Kidney glomerular epithelial cell (primary cell): ENCODE measurements around the gene ACACB.

Experiments used
- DNase-seq: peaks from one replicate; lab custom pipeline; 2025; lab: John Stamatoyannopoulos, UW

The ACACB gene

DNA sequence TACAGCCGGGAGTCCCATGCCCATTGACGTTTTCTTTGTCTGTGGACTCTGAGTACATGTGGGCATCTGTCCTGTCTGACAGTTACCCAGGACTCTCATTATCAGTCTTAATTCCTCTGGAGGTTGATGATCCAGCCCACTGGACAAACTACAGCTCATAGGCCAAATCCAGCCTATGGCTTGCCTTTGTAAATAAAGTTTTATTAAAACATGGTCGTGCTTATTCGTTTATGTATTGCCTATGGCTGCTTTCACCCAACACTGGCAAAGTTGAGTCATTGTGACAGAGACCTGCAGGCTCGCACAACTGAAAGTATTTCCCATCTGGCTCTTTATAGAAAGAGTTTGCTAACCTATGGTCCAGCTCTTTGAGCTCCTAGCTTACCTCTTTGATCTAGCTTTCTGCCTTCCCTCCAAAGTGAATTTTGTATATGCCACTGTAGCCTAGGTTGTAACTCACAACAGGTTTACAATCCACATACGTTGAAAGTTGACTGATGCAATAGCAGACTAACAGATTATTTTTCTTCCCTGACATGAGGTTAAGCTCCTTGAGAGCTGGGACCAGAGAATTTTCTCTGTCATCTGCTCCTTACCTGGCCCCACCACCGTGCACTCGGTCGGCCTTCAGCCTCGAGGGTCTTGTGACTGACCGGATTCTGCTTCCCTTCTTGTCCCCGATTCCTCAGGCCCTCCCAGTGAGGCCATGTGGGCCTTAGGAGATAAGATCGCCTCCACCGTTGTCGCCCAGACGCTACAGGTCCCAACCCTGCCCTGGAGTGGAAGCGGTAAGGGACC is 57.3 kb downstream of the ACACB start:
- no peak for DNase-seq

DNA sequence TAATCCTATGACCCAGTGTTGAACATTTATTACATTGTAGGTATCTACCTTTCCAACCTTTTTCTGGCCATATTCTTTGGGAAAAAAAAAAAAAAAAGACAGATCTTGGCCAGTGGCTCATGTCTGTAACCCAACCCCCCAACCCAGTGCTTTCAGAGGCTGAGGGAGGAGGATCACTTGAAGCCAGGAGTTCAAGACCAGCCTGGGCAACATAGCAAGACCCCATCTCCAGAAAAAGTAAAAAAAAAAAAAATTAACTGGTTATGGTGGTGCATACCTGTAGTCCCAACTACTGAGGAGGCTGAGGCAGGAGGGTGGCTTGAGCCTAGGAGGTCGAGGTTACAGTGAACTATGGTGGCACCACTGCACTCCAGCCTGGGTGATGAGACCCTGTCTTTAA is 58.1 kb downstream of the ACACB start:
- DNase-seq, result no peak

DNA sequence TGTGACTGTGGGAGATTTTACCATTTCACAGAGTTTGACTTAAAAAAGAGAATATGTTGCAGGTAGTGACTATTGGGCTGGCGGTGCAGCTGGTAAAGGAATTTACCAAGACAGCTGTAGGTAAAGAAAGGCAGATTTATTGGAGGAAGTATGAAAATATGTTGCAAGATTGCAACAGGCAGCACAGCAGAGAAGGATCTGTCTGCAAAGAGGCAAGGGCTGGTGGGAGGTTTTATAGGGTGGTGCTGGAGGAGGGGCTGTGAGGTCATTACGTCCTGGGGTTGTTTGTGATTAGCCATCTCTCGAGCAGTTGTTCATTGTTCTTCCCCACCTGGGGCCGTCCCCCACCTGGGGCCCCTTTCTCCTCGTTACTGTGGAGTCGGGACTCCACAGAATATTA is 62.1 kb downstream of the ACACB start:
- no peak for DNase-seq

DNA sequence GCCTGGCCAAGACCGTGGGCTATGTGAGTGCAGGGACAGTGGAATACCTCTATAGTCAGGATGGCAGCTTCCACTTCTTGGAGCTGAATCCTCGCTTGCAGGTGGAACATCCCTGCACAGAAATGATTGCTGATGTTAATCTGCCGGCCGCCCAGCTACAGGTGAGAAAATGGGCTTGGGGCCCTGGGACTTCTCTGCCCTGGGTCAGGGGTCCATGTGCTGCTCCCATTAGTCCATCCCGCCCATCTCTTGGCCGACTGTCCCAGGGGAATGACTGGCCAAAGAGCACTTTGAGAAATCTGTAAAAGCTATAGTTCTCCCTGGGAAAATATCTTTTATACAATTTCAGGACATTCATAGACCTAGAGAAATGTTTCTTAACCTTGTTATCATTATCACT is 63.5 kb downstream of the ACACB start:
- no peak for DNase-seq

DNA sequence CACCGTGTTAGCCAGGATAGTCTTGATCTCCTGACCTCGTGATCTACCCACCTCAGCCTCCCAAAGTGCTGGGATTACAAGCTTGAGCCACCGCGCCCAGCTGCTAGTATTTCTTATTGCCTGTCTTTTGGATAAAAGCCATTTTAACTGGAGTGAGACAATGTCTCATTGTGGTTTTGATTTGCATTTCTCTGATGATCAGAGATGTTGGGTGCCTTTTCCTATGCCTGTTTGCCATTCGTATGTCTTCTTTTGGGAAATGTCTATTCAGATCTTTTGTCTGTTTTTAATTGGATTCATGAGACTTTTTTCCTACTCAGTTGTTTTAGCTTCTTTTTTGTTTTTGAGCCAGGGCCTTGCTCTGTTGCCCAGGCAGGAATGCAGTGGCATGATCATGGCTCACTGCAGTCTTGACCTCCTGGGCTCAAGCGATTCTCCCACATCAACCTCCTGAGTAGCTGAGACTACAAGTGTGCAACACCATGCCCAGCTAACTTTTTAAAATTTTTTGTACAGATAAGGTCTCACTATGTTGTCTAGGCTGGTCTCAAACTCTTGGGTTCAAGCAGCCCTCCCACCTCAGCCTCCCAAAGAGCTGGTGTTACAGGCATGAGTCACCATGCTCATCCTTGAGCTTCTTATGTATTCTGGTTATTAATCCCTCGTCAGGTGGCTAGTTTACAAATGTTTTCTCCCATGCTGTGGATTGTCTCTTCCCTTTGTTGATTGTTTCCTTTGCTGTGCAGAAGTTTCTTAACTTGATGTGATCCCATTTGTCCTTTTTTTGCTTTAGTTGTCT is 65.9 kb downstream of the ACACB start:
- DNase-seq, result no peak

DNA sequence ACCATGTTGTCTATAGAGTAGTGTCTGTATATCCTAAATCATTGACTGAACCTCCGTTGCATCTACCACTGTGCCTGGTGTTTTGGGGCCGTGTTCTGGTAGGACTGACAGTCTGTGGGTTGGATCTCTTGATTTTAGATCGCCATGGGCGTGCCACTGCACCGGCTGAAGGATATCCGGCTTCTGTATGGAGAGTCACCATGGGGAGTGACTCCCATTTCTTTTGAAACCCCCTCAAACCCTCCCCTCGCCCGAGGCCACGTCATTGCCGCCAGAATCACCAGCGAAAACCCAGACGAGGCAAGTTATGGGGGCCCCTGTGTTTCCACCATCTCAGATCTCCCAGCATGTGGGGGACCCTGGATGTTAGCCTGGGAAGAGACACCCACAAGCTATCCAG is 69.1 kb downstream of the ACACB start:
- DNase-seq, result no peak

DNA sequence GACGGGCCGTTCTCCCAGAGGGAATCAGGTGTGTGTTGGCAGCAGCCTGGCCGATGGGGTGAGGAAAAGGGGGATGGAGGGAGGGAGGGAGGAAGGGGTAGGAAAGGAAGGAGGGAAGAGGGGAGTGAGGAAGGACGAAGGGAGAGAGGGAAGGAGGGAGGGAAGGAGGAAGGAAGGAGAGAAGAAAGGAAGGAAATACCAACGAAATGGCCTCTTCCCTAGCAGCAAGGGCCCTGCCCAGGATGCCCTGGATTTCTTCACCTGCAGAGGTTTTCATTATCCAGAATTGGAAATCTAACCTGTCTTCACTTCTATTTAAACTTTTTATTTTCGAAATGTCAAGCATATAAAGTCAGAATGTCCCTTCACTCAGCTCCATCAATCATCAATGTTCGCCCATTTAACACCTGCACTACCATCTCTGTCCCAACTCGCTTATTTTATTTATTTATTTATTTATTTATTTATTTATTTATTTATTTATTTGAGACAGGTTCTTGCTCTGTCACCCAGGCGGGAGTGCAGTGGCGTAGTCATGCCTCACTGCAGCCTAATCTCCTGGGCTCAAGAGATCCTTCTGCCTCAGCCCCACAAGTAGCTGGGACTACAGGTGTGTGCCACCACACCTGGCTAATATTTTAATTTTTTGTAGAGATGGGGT is 70.7 kb downstream of the ACACB start:
- no peak for DNase-seq

DNA sequence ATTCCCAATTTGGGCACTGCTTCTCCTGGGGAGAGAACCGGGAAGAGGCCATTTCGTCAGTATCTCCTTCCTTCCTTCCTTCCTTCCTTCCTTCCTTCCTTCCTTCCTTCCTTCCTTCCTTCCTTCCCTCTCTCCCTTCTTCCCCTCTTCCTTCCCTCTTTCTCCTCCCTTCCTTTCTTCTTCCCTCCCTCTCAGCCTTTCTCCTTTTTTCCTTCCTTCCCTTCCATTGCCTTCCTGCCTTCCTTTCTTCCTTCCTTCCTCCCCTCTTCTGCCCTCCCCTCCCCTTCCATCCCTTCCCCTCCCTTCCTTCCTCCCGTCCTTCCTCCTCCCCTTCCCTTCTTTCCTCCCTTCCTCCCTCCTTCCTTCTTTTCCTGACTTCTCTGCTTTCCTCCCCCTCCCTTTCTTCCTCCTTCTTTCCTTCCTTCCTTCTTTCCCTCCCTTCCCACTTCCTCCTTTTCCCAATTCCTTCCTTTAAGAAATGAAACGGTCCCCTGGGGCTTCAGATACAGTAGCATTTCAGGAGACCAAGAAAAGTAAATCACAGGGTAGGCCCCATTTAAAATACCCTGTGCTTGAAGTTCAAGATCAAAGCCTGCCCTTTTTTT is 71.8 kb downstream of the ACACB start:
- DNase-seq, result no peak

DNA sequence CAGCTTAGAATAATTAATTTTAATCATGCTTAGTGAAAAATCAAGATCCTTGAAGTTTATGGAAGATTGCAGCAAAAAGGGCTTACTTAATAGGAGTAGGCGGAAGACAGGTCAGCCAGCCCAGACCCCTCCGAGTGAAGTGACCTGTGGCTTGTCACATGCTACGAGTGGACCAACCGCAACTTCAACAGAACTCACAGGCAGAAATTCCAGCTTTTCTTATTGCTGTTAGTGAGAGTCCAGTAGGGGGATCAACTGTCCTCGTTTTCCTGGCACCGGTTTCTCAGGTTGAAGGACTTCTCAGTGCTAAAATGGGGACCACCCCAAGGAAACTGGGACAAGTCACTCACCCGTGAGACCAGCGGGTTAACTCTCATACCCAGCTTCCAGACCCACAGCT is 72.9 kb downstream of the ACACB start:
- DNase-seq, result no peak

DNA sequence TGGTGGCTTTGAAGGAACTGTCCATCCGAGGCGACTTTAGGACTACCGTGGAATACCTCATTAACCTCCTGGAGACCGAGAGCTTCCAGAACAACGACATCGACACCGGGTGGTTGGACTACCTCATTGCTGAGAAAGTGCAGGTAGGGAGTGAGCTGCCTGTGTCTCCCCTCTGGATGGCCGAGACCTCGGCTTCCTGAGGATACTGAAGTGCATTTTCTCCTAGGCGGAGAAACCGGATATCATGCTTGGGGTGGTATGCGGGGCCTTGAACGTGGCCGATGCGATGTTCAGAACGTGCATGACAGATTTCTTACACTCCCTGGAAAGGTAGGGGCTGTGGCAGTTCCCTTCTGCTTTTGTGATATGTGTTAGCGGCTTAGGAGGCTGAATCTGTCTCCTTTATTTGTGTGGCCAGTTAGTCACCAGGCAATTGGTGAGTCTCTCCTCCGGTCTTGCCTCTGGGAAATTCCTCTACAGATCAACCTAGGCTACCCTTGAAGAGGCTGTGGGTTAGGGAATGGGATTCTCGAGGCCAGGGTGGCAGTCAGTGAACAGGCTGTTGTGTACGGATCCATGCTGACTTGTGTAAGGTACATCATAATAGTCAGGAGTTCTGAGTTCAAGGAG is 75.3 kb downstream of the ACACB start:
- DNase-seq, result peak; percentile 14

DNA sequence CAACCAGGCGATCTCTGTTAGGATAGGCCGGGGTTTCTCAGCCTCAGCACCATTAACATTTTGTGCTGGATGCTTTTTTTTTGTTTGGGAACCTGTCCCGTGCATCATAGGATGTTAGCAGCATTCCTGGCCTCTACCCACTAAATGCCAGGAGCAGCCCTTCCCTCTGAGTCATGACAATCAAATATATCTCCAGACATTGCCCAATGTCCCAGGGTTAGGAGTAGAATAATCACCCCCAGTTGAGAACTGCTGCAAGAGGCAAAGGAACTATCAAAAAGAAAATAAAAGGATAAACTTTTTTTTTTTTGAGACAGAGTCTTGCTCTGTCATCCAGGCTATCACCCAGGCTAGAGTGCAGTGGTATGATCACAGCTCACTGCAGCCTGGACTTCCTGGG is 76.0 kb downstream of the ACACB start:
- DNase-seq, result peak; percentile 73

DNA sequence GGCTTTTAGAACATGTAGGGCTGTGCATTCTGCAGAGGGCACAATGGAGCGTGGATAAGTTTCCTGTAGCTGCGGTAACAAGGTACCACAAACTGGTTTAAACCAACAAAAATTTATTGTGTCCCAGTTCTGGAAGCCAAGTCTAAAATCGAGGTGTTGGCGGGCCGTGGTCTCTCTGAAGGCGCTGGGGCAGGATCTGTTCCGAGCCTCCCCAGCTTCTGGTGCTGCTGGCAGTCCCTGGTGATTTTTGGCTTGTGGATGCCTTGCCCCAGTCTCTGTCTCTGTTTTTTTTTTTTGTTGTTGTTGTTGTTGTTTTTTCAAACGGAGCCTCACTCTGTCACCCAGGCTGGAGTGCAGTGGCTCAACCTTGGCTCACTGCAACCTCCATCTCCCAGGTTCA is 77.5 kb downstream of the ACACB start:
- no peak for DNase-seq

DNA sequence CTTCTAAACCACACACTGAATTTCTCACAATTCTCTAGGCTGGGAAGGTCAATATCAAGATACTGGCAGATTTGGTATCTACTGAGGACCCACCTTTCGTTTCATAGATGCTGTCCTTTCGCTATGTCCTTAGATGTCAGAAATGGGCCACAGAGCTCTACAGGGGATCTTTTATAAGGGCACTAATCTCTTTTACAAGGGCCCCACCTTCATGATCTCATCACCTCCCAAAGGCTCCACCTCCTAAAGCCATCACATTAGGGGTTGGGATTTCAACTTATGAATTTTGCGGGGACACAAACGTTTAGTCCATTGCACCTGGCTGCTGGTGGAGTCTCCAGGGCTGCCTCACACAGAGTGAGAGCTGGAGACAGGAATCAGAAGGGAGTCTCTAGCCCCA is 79.9 kb downstream of the ACACB start:
- no peak for DNase-seq

DNA sequence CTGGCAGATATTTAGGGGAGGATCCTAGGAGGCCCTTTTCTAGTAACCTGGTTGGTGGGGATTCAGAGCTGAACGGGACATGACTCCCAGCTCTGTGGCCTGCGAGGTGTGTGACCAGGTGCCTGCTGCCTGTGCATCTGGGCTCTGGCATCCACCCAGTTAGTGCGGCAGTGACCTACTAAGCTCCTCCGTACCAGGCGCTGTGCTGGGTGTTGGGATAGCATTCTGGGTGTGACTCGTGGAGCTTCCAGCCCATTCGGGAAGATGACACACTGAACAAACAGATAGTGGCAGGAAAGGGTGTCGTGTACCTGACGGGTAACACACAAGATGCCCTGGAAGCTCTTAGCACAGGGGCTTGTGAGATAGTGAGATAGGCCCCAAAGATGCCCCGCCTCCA is 80.9 kb downstream of the ACACB start:
- no peak for DNase-seq

DNA sequence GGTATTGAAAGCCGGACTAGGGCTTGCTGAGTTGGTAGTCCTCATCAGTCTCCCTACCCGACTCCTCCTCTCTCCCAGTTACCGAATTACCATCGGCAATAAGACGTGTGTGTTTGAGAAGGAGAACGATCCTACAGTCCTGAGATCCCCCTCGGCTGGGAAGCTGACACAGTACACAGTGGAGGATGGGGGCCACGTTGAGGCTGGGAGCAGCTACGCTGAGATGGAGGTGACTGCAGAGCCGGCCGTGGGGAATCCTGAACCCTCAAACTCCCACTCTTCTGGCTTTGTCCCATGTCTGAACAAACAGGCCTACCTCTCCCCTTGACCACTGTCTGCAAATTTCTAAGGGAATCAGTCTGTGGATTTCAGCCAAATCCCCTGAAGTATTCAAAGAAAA is 82.9 kb downstream of the ACACB start:
- DNase-seq, result no peak

DNA sequence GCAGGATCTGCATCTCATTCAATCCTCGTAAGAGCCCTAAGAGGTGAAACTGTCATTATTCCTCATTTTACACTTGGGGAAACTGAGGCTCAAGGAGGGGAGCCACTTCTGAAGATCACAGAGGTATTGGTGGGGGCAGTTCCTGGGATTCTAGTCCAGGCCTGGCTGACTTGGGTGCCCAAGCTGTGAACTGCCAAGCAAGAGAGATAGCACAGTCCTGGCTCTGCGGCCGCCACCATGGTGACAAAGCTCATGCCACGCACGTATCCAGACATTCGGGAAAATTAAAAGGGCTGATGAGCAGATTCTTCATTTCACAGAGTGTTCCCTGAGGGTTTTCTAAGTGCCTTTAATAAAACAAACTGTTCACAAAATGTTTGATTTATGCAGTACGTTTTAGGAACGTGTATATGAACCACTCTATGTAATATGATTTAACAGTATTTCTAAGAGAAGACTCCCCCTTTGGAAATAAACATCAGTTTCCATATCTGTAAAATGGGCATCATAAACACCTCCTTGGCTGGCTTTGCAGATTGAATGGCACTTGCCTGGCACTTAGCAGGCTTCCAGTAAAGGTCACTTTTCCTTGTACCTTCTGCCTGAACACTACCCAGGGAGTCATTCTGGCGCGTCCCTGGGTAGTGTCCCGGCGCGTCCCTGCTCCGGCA is 84.6 kb downstream of the ACACB start:
- DNase-seq, result no peak

DNA sequence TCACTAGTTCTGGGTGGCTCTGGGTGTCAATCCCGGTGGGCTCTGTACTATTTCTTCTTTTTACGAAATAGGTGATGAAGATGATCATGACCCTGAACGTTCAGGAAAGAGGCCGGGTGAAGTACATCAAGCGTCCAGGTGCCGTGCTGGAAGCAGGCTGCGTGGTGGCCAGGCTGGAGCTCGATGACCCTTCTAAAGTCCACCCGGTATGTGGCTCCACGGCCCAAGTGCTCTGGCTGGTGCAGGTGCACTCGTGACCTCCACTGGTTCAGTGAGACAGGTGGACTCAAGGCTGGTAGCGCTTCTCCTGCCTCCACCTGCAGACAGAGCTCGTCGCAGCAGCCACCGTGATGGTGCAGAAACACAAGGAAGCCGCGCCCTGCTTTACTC is 85.1 kb downstream of the ACACB start:
- no peak for DNase-seq

DNA sequence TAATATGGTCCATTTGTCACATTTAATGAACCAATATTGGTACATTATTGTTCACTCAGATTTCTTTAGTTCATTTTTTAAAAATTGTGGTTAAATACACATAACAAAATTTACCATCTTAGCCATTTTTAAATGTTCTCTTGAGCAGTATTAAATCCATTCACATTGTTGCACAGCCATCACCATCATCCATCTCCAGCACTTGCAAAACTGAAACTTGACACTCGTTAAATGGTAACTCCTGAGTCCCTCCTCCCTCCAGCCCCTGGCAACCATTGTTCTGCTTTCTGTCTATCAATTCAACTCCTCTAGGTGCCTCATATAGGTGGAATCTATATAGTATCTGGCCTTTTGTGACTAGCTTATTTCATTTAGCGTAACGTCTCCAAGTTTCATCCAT is 86.4 kb downstream of the ACACB start:
- no peak for DNase-seq

DNA sequence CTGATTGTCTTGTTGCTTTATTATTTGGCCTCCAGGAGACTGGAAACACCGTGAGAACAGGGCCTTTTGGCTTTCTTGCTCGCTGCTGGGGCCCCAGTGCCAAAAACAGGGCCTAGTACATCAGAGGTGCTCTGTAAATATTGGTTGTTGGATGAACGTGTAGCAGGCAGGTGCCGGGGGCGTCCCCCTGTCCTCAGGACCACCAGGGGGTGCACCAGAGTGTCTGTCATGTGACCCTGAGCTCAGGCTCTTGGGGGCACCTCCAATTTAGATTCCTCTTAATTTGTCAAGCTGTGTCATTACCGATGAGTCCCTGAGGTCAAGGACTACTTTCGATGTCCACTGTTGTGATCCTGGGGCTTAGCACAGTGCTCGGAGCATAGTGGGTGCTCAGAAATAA is 87.1 kb downstream of the ACACB start:
- DNase-seq, result no peak

DNA sequence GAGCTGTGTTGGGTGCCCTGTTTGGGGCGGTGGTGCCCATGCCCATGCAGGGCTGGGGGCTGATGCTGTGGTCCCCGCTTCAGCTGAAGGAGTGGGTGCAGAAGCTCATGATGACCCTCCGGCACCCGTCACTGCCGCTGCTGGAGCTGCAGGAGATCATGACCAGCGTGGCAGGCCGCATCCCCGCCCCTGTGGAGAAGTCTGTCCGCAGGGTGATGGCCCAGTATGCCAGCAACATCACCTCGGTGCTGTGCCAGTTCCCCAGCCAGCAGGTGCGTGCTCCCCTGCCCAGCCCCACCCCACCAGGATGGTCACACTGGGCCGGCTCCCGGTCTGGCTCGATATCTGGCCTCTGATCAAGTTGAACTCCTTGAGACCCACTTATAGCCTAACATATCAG is 92.7 kb downstream of the ACACB start:
- no peak for DNase-seq

DNA sequence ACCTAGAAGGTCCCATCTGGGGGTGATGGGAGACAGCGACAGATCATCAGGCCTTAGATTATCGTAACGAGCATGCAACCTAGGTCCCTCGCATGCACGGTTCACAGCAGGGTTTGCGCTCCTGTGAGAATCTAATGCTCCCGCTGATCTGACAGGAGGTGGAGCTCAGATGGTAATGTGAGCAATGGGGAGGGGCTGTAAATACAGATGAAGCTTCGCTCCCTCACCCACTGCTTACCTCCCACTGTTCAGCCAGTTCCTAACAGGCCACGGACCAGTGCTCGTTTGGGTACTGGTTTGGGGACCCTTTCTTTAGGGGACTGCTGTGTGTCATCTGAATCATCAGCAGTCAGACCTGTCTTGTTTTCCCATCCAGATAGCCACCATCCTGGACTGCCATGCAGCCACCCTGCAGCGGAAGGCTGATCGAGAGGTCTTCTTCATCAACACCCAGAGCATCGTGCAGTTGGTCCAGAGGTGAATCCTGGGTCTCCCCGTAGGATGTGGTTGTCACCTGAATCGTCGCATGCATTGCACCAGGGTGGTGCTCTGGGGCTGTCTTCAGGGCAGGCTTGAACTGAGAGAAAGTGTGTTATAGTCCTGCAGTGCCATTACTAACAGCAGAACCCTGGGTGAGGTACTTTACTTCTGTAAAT is 96.2 kb downstream of the ACACB start:
- DNase-seq, result no peak
